GM12873 (cell line): ENCODE measurements around the gene LIN7C.

Source experiments
- CTCF ChIP-seq: IDR thresholded peaks from 2 replicates; pipeline ENCODE4 v1.5.1; 2012; ENCODE audit warnings: low read depth, mild to moderate bottlenecking, moderate library complexity, low read length, control low read depth; ENCODE audit not compliant: insufficient read depth; ENCODE audit errors: missing control alignments

Gene LIN7C

DNA sequence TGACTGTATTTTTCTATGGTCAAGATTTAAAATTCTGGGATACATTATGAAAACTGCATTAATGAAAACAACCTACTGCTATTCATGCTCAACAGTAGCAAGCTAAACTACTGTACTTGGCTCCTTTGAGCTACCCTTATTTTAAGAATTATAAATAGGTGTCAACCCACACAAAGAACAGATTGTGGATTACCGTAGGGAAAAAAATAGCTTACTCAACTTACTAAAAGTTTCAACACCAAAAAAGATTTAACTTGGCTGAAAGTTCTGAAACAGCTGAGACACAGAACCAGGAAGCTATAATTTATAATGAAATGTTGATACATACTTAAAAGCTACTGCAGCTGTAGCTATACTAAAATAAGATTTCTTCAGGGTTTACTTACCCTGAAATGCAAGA is 10.1 kb downstream of the LIN7C start:
- no peak for TF ChIP-seq CTCF

- TF ChIP-seq CTCF, result no peak
Measured at GRCh38 chr11:27495710-27496300, 10.8 kb downstream of the LIN7C start.

- no peak for TF ChIP-seq CTCF
Measured at GRCh38 chr11:27489092-27489491, 17.5 kb downstream of the LIN7C start.

GRCh38 chr11:27487706-27488105 is 18.9 kb downstream of the LIN7C start:
- no peak for TF ChIP-seq CTCF

DNA sequence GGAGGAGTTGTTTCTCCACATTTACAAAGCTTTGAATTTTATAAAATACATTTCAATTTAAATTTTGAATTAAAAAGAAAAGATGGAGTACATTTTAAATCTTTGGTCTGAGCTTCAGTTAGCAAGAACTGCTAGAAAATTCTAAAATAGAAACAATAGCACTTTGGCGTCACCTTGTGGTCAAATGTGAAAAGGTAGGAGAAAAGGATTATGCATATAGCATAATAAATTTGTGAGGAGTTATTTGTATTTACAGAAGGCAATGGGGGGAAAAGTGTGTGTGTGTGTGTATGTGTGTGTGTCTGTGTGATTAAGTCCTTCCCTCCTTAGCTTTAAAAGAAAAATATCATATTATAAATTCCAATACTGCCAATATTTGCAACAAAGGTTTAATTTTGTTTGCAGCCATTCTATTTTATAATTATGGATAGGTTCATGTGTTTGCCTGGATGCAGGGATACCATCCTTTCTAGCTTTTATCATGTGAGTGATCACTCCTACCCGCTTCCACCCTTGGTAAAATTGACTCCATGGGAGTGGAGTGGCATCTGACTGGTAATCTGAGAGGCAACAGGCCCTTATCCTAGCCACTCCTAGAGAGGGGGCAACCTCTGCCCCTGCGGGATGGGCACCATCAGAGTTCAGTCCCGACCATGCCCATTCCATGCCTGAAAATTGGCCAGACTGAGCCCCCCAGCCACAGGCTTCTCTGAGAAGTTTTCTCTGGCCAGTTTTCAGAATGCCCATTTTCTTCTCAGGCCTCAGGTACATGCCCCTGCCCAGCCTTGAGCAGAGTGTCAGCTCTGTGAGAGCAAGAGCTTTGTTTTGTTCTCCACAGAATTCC is 20.4 kb downstream of the LIN7C start:
- peak; percentile 76 for TF ChIP-seq CTCF

DNA sequence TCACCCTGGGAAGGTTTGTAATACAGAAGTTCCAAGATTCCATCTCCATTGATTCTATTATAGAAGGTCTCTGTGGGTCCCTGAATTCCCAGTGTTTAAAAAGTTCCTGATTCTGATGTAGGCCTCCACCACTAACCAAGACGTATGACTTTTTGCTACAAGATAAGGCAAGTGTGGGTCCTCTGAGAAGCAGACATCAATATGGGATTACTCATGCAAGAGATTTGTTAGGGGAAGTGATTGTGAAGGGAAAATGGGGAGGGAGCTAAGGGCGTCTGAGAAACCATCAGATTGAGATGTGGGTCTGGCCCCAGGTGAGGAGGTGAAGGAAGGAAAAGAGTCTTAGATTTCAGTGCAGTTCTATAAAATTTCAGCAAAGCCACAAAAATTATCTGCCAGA is 23.8 kb downstream of the LIN7C start:
- TF ChIP-seq CTCF, result no peak

DNA sequence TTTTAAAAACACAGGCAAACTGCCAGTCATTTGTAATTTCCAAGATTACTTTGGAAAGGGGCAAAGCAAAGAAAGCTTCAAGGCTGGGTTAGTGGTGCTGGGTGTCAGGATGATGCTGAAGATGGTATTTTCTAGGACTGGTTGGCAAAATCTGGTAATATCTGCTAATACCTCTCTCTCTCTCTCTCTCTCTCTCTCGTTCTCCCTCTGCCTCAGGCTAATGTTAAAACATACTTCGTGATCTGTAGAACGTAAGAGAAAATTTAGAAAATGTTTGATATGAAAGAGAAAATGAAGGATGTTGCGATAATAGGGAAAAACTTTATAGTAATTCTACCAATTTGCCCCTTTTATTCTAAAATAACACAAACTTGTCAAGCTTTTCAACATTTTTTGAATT is 24.6 kb downstream of the LIN7C start:
- no peak for TF ChIP-seq CTCF
